T-cell (primary cell): Measurements from ENCODE around the gene DRC3. TPM values are rescaled to one million over a fixed set of nuclear protein-coding genes. Genes with fewer than 3 reads are reported as not detected.

ENCODE experiments used
- ATAC-seq, 4 experiments: fragments of 200-7000 bp in 3 of 4; fragments of 150-1000 bp in 1 of 4; cut with Tn5 transposase; replicated peaks in 1 of 4; 1 replicate in 3 of 4; 2 replicates in 1 of 4; pipeline ENCODE4 v1.10.0; 2021; ENCODE audit warnings: moderate library complexity in 3 of 4, mild to moderate bottlenecking in 2 of 4, moderate number of reproducible peaks in 1 of 4
- CTCF ChIA-PET, 2 donors: fragments of 300-600 bp; sonication (Branson Sonifier 250); formaldehyde crosslinking; loops; one replicate each; lab custom pipeline; 2022; ENCODE audit warnings: antibody characterized with exemption in 2 of 2; lab: Charles Lee
- POLR2A ChIA-PET, 2 donors: fragments of 300-600 bp; sonication (Branson Sonifier 250); formaldehyde crosslinking; loops; one replicate each; lab custom pipeline; 2022; ENCODE audit warnings: antibody characterized with exemption in 2 of 2; lab: Charles Lee
- DNase-seq, 35 experiments: peaks; one replicate each; pipeline versions ENCODE4 v3.0.0 to v3.0.0-alpha.2; 2013 to 2023
- H3K27ac ChIP-seq: one replicate; pipeline ENCODE4 v1.5.1; 2013; ENCODE audit warnings: low read length
- H3K27me3 ChIP-seq, 2 experiments: replicated peaks in 1 of 2; 1 replicate in 1 of 2; 2 replicates in 1 of 2; pipeline versions ENCODE4 v1.6.1 to v1.7.0; 2013; ENCODE audit warnings: low read length in 1 of 2, mixed read lengths in 1 of 2; ENCODE audit not compliant: control insufficient read depth in 2 of 2, insufficient read depth in 2 of 2; ENCODE audit errors: extremely low read depth in 1 of 2
- H3K36me3 ChIP-seq, 2 donors: 1 replicate in 1 of 2; 2 replicates in 1 of 2; pipeline versions ENCODE4 v1.6.1 to v1.7.0; 2013; ENCODE audit warnings: low read length in 1 of 2; ENCODE audit not compliant: control insufficient read depth in 2 of 2, insufficient read depth in 1 of 2; ENCODE audit errors: extremely low read depth in 1 of 2
- H3K4me1 ChIP-seq, 2 experiments: 1 replicate in 1 of 2; 2 replicates in 1 of 2; pipeline versions ENCODE4 v1.6.1 to v1.7.0; 2013; ENCODE audit warnings: low read length in 2 of 2, mixed read lengths in 1 of 2; ENCODE audit not compliant: insufficient read depth in 2 of 2, control insufficient read depth in 1 of 2; ENCODE audit errors: extremely low read depth in 1 of 2
- H3K4me3 ChIP-seq, 2 donors: 1 replicate in 1 of 2; 2 replicates in 1 of 2; pipeline versions ENCODE4 v1.5.1 to v1.7.0; 2013; ENCODE audit warnings: mild to moderate bottlenecking in 2 of 2, low read length in 1 of 2, moderate library complexity in 1 of 2; ENCODE audit not compliant: control insufficient read depth in 1 of 2; ENCODE audit errors: extremely low read depth in 1 of 2
- H3K9me3 ChIP-seq: 2 replicates; pipeline ENCODE4 v1.7.0; 2013
- H3K27ac Mint-ChIP-seq, 2 donors: one replicate each; pipeline ENCODE4 v1.8.0; 2020 to 2021; ENCODE audit warnings: mild to moderate bottlenecking in 2 of 2, mixed read lengths in 2 of 2
- H3K27me3 Mint-ChIP-seq, 2 donors: one replicate each; pipeline ENCODE4 v1.8.0; 2021 to 2022; ENCODE audit warnings: mixed read lengths in 2 of 2
- H3K36me3 Mint-ChIP-seq: one replicate; pipeline ENCODE4 v1.8.0; 2021; ENCODE audit warnings: mixed read lengths
- H3K4me1 Mint-ChIP-seq, 3 donors: one replicate each; pipeline ENCODE4 v1.8.0; 2020 to 2022; ENCODE audit warnings: mixed read lengths in 3 of 3, mild to moderate bottlenecking in 1 of 3
- H3K4me3 Mint-ChIP-seq, 3 donors: one replicate each; pipeline ENCODE4 v1.8.0; 2020 to 2022; ENCODE audit warnings: mild to moderate bottlenecking in 3 of 3, mixed read lengths in 3 of 3, moderate library complexity in 3 of 3
- H3K9me3 Mint-ChIP-seq, 3 donors: one replicate each; pipeline ENCODE4 v1.8.0; 2020 to 2022; ENCODE audit warnings: mixed read lengths in 3 of 3
- WGBS: methylation state at CpG from one replicate; pipeline ENCODE4 v1.1.5; 2013; ENCODE audit warnings: missing lambda C conversion rate; ENCODE audit not compliant: insufficient coverage; 5-methylcytosine and 5-hydroxymethylcytosine counted together
- total RNA-seq, 35 experiments: library from RNA in 6 of 35; stranded (reverse) in 6 of 35; fragments of 120-200 nt in 1 of 35; gene quantifications; one replicate each; pipeline versions ENCODE4 v1.2.1 to v1.2.4 and lab custom pipeline; 2013 to 2026

Gene DRC3
- total RNA-seq, 5 donors from 2014 or later (not counting 1 experiment from before 2014, with no cell fraction given), result 0.32 to 0.58 (median 0.53) TPM; not detected in 2

GRCh38 chr17:18056214-18056613, 83.6 kb downstream of the DRC3 start:
- POLR2A ChIA-PET, result no interaction called here
- no peaks in the 10 kb centered on the region for H3K4me1 Mint-ChIP-seq
- no peaks in the 10 kb centered on the region for H3K27me3 Mint-ChIP-seq
- 69% methylated on average over 3 of the region's 3 CpGs for WGBS
- Histone ChIP-seq H3K27me3 (no peaks in the 10 kb centered on the region), H3K4me1 (no peaks in the 10 kb centered on the region), H3K9me3 (no peaks in the 10 kb centered on the region), H3K36me3 (peaks cover 15 to 53% of the 10 kb centered on the region in 2 donors), H3K4me3 (no peak overlapping the region), H3K27ac (no peak overlapping the region)
- H3K9me3 Mint-ChIP-seq, result no peaks in the 10 kb centered on the region
- CTCF ChIA-PET, result no interaction called here
- DNase-seq (no peak), ATAC-seq (no peak)
- peaks cover 38% of the 10 kb centered on the region for H3K36me3 Mint-ChIP-seq
- H3K4me3 Mint-ChIP-seq, result no peak overlapping the region
- H3K27ac Mint-ChIP-seq, result no peak overlapping the region

DNA sequence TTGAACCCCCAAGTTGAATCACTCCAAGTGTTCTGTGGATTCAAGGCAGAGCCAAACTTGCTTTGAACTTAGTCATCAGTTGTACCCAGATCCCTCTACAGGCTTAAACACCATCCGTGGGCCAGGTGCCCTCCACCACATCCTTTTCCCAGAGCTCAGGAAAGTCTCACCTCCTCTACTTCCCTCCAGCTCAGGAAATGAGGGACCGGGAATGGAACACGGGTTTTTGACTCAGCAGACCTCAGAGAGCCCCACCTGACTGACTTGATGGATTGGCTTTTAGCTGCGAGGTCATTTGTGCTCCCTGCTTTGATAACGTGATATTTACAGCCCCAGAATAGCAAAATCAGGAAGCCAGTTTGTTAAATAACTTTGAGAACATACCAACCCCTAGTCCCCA, 86.6 kb downstream of the DRC3 start:
- Histone ChIP-seq H3K4me1 (no peaks in the 10 kb centered on the region), H3K4me3 (no peak overlapping the region), H3K9me3 (no peaks in the 10 kb centered on the region), H3K36me3 (peaks cover 23 to 59% of the 10 kb centered on the region in 2 donors), H3K27ac (no peak overlapping the region), H3K27me3 (no peaks in the 10 kb centered on the region)
- Mint-ChIP-seq H3K4me3 (no peak overlapping the region), H3K9me3 (no peaks in the 10 kb centered on the region), H3K27me3 (no peaks in the 10 kb centered on the region), H3K4me1 (no peaks in the 10 kb centered on the region), H3K36me3 (peaks cover 47% of the 10 kb centered on the region), H3K27ac (no peak overlapping the region)
- no peak for DNase-seq
- ATAC-seq, result no peak
- 71% methylated on average over 4 of the region's 5 CpGs for WGBS
- POLR2A ChIA-PET, result interaction anchor here in 1 of 2 donors (0.6 kb wide), 1 partner anchor 15 kb away, joined by 3 read pairs; no protein-coding TSS in a partner anchor
- CTCF ChIA-PET, result no interaction called here

DNA sequence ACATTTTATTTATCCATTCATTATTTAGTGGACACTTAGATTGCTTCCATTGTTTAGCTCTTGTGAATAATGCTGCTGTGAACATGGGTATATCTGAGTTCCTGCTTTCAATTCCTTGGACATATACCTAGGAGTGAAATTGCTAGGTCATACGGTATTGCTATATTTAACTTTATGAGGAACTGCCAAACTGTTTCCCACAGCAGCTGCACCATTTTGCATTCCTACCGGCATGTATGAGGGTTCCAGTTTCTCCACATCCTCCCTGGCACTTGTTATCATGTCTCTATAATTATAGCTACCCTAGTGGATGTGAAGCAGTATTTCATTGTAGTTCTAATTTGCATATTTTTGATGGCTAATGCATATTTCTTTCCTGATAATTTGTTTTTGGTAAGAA, 91.4 kb downstream of the DRC3 start:
- Histone ChIP-seq H3K4me3 (no peak overlapping the region), H3K4me1 (no peaks in the 10 kb centered on the region), H3K27ac (no peak overlapping the region), H3K36me3 (peaks cover 23 to 40% of the 10 kb centered on the region in 2 donors), H3K27me3 (no peaks in the 10 kb centered on the region), H3K9me3 (no peaks in the 10 kb centered on the region)
- Mint-ChIP-seq H3K9me3 (no peaks in the 10 kb centered on the region), H3K36me3 (peaks cover 41% of the 10 kb centered on the region), H3K27me3 (no peaks in the 10 kb centered on the region), H3K4me3 (no peak overlapping the region), H3K4me1 (no peaks in the 10 kb centered on the region), H3K27ac (no peak overlapping the region)
- no peak for DNase-seq
- ChIA-PET CTCF (no interaction called here), POLR2A (interaction anchor here in 1 of 2 donors (0.6 kb wide), 1 partner anchor 37 kb away, joined by 3 read pairs; no protein-coding TSS in a partner anchor)
- no CpG with 5 or more reads among the region's 2 CpGs for WGBS
- no peak for ATAC-seq

GRCh38 chr17:18065546-18065945, 92.9 kb downstream of the DRC3 start:
- H3K27ac Mint-ChIP-seq, result no peak overlapping the region
- no peak for DNase-seq
- H3K4me3 Mint-ChIP-seq, result no peak overlapping the region
- Histone ChIP-seq H3K27me3 (no peaks in the 10 kb centered on the region), H3K4me3 (no peak overlapping the region), H3K36me3 (peaks cover 16 to 32% of the 10 kb centered on the region in 2 donors), H3K27ac (no peak overlapping the region), H3K4me1 (no peaks in the 10 kb centered on the region), H3K9me3 (no peaks in the 10 kb centered on the region)
- 97% methylated on average over 7 of the region's 11 CpGs for WGBS
- no peaks in the 10 kb centered on the region for H3K9me3 Mint-ChIP-seq
- peaks cover 35% of the 10 kb centered on the region for H3K36me3 Mint-ChIP-seq
- ATAC-seq, result no peak
- CTCF ChIA-PET, result interaction anchor here in 1 of 2 donors (0.5 to 0.6 kb wide), 2 partner anchors 524 to 834 kb away, joined by 3 to 4 read pairs; no protein-coding TSS in a partner anchor
- H3K4me1 Mint-ChIP-seq, result no peaks in the 10 kb centered on the region
- POLR2A ChIA-PET, result no interaction called here
- H3K27me3 Mint-ChIP-seq, result no peaks in the 10 kb centered on the region

Other genes starting within 250 kb of the DRC3 start
- 100 to 1,000 TPM in 2 of 5 donors, 10 to 100 TPM in 3; 24.6 to 279 (median 38.9) TPM for gene SREBF1, start 135.9 kb upstream of the DRC3 start, total RNA-seq
- gene TOM1L2, start 462 bp upstream of the DRC3 start, total RNA-seq, result 10 to 100 TPM; 57.5 to 71.5 (median 61.9) TPM
- gene ATPAF2, start 66.3 kb downstream of the DRC3 start, total RNA-seq, result 10 to 100 TPM; 23.6 to 32.9 (median 27.7) TPM
- gene GID4, start 66.5 kb downstream of the DRC3 start, total RNA-seq, result 10 to 100 TPM in 2 of 5 donors, 1 to 10 TPM in 3; 7.9 to 12.3 (median 10.0) TPM
- gene DRG2, start 115.1 kb downstream of the DRC3 start, total RNA-seq, result 10 to 100 TPM; 48.1 to 65.7 (median 57.3) TPM
- 1 to 10 TPM in 4 of 5 donors, under 1 TPM in 1; 0.76 to 1.9 (median 1.3) TPM for gene MYO15A, start 135.9 kb downstream of the DRC3 start, total RNA-seq
- gene ALKBH5, start 211.0 kb downstream of the DRC3 start, total RNA-seq, result 100 to 1,000 TPM in 4 of 5 donors, 10 to 100 TPM in 1; 99.0 to 122 (median 103) TPM